RCC 7860 (cell line): Measurements from ENCODE around the gene THADA.

ENCODE experiments used
- DNase-seq: peaks from one replicate; pipeline ENCODE4 v3.0.0-alpha.2; 2015; ENCODE audit warnings: low spot score
- FAIRE-seq: peaks from 2 replicates; lab custom pipeline; 2012; peaks lifted over from hg19 to GRCh38; lab: Jason Lieb, UNC

Gene THADA

DNA sequence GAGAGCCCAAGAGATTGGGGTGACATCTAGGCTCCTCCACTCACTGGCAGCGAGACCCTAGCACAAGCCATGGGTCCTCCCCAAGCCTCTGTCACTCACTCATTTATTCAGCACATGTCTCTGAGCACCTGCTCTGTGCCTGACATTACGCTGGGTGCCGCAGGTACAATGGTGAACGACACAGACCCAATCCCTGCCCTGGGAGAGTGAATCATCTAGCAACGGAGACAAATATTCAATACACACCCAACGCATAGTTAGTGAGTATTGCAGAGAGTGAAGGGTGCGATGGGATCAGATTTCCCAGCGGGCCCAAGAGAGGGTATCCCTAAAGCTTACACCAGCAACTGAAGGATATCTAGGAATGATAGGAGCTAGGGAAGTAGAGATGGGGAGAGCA is 414.9 kb downstream of the THADA start:
- FAIRE-seq, result no peak

More for the DNA sequence above, 414.9 kb downstream of the THADA start:
- DNase-seq, result no peak
